Parietal lobe (tissue), 1 donor: ENCODE data around the gene ZNF445. TPM values are rescaled to one million over a fixed set of nuclear protein-coding genes. Genes with fewer than 3 reads are reported as not detected.

Source experiments
- total RNA-seq: library from RNA; depleted of rRNA; stranded (reverse); fragments of >200 nt; gene quantifications from one replicate; pipeline ENCODE4 v1.2.3, GENCODE V29; 2014

The ZNF445 gene
- total RNA-seq: 49.8 TPM

DNA sequence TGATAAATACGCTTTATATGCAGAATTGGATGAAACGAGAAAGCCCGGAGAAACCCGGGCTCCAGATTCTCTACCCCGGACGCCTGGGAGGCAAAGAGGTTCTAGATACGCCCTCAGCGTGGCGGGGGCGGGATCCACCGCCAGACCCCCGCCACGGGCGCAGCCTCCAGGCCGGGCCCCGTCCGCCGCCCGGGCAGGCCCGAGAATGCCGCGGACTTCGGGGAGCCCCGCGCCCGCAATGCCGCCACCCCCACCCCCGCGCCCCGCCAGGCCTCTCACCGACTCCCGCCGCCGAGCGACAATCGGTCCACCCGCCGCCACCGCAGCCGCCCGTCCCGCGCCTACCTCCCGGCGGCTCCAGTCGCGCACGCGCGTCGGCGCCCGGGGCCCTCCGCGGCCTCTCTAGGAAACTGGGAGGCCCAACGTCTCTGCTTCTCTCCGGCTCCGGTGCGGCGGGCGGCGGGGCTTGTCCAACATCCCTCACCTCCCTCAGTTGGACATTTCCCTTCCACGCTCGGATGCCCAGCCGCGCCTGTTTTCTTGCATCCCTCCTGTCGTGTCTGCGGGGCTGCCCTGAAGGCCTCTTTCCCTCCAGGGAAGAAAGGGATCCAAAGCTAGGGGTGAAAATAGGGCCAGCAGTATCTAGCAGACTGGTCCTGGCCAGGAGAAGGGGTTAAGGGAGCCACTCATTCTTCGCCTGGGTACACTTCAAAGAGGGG lies at the start of gene ZNF445:
TSS of gene ZNF445 (minus strand) at position 359 of the 719 bp plus-strand sequence. CDS start 22,121 bp downstream, outside the sequence.

Other genes with a start within 250 kb of the ZNF445 start
- not detected for gene TOPAZ1, start 235.8 kb downstream of the ZNF445 start, total RNA-seq
- gene TCAIM, start 138.9 kb downstream of the ZNF445 start, total RNA-seq: 61.3 TPM
- gene ZKSCAN7, start 77.5 kb upstream of the ZNF445 start, total RNA-seq: 47.3 TPM
- gene ZNF660, start 107.3 kb upstream of the ZNF445 start, total RNA-seq: 28.5 TPM
- gene ZNF197, start 147.4 kb upstream of the ZNF445 start, total RNA-seq: 68.2 TPM
- 42.3 TPM for gene ZNF35, start 171.1 kb upstream of the ZNF445 start, total RNA-seq
- 14.1 TPM for gene ZNF502, start 235.0 kb upstream of the ZNF445 start, total RNA-seq